ENCODE data around the gene RPL29. TPM values are rescaled to one million over a fixed set of nuclear protein-coding genes. Genes with fewer than 3 reads are reported as not detected.

The RPL29 gene
- total and polyA plus RNA-seq, 2 of the 4 experiments (the other 2 are of a cell fraction) = 2,081 to 2,126 TPM

DNA sequence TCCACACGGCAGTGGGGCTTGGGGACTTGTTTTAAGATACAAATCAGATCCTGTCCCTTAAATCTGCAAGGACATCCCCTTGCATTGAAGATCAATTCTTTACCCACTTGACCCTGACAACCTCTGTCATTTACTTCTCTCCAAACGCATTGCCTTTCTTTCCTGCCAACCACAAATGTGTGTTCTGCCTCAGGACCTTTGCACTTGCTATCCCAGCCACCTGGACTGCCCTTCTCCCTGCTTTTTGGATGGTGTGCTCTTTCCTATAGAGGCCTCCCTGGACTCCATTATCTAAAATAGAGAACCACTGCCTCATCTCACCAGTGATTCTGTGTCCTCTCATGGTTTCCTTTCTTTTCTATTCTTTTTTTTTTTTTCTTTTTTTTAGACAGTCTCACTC, 1.5 kb upstream of the RPL29 start:
- intact Hi-C loops (cut with micrococcal nuclease) (loop anchor here (5.0 kb wide), 1 partner anchor 200 kb away; the partner anchor contains the start of gene ALAS1), dilution Hi-C loops (cut with HindIII; ENCODE audit: low sequenced_read_pairs, unreplicated experiment) (no loop called here), in situ Hi-C loops (cut with MboI; ENCODE audit: low sequenced_read_pairs) (no loop called here)
- no peaks in the 10 kb centered on the region for H3K27me3 ChIP-seq (ENCODE audit: control insufficient read depth, insufficient read depth, low read length)
- DNase-seq (no peak), ATAC-seq (ENCODE audit: low read depth) (no peak)
- no peak overlapping the region for H2BK5ac ChIP-seq (ENCODE audit: low read depth, low read length, poor library complexity, severe bottlenecking)
- H4K5ac ChIP-seq (ENCODE audit: low read depth, low read length) = no peak overlapping the region
- no peak overlapping the region for H2AK9ac ChIP-seq (replicated peaks; ENCODE audit: low read depth, low read length, poor library complexity)
- no peak overlapping the region for H3K23ac ChIP-seq (ENCODE audit: low read depth, low read length)
- ChIA-PET CTCF (no interaction called here), POLR2A (ENCODE audit: unreplicated experiment) (interaction anchor here (0.5 kb wide), 1 partner anchor 54 kb away, joined by 3 read pairs; no protein-coding TSS in a partner anchor)
- no peak overlapping the region for H3K18ac ChIP-seq (ENCODE audit: low read depth, low read length)
- no TSS peak for BruUV-seq (replicated peaks)
- H3K9ac ChIP-seq (ENCODE audit: low read depth, low read length) = no peak overlapping the region
- no peak overlapping the region for H4K8ac ChIP-seq (ENCODE audit: low read depth in 2 of 2, low read length in 2 of 2)
- peaks cover 5% of the 10 kb centered on the region for H3K4me1 ChIP-seq (ENCODE audit: control insufficient read depth, insufficient read depth, low read length)
- no peak overlapping the region for H3K4me2 ChIP-seq (ENCODE audit: low read depth, low read length)
- peaks cover 3% of the 10 kb centered on the region for H3K9me1 ChIP-seq (ENCODE audit: insufficient read depth, low read length)
- 43% methylated on average over 1 of the region's 2 CpGs; no CpG with 5 or more reads in 1 of the 2 experiments for WGBS, 2 experiments (ENCODE audit: extremely low coverage in 2 of 2, insufficient read length in 1 of 2)
- no peak overlapping the region for H3K56ac ChIP-seq (ENCODE audit: extremely low read depth, insufficient read depth, low read length)
- peaks cover 17 to 28% of the 10 kb centered on the region in 2 experiments; a peak in 3 of 4 replicates for H3K79me1 ChIP-seq (ENCODE audit: low read depth in 1 of 2, low read length in 2 of 2)
- TF ChIP-seq MAZ (IDR thresholded peaks at IDR 0.05; ENCODE audit: borderline replicate concordance, low read depth, low read length) (no peak), BHLHE40 (IDR thresholded peaks at IDR 0.05; ENCODE audit: low read depth, low read length) (no peak), CHD1 (IDR thresholded peaks at IDR 0.05; ENCODE audit: low read depth, low read length) (no peak), RAD21 (IDR thresholded peaks at IDR 0.05; ENCODE audit: low read length) (no peak), CEBPB (IDR thresholded peaks at IDR 0.05; ENCODE audit: low read depth, low read length) (no peak), RCOR1 (IDR thresholded peaks at IDR 0.05; ENCODE audit: insufficient replicate concordance, low read length) (no peak), POLR2A (IDR thresholded peaks at IDR 0.05; ENCODE audit: low read depth, low read length) (no peak), FOS (IDR thresholded peaks at IDR 0.05; ENCODE audit: low read depth, low read length) (no peak), RFX5 (IDR thresholded peaks at IDR 0.05; ENCODE audit: low read depth, low read length) (no peak), SMC3 (IDR thresholded peaks at IDR 0.05; ENCODE audit: low read depth, low read length) (no peak), NFE2L2 (IDR thresholded peaks at IDR 0.05; ENCODE audit: low read depth, low read length) (no peak), MXI1 (IDR thresholded peaks at IDR 0.05; ENCODE audit: borderline replicate concordance, low read depth, low read length) (no peak), MAFK (IDR thresholded peaks at IDR 0.05; ENCODE audit: low read depth, low read length) (no peak)
- TF ChIP-seq, protein P1, sequence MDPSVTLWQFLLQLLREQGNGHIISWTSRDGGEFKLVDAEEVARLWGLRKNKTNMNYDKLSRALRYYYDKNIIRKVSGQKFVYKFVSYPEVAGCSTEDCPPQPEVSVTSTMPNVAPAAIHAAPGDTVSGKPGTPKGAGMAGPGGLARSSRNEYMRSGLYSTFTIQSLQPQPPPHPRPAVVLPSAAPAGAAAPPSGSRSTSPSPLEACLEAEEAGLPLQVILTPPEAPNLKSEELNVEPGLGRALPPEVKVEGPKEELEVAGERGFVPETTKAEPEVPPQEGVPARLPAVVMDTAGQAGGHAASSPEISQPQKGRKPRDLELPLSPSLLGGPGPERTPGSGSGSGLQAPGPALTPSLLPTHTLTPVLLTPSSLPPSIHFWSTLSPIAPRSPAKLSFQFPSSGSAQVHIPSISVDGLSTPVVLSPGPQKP (IDR thresholded peaks at IDR 0.05; ENCODE audit: borderline replicate concordance, low read depth, low read length) = no peak
- TF ChIP-seq, protein P2, sequence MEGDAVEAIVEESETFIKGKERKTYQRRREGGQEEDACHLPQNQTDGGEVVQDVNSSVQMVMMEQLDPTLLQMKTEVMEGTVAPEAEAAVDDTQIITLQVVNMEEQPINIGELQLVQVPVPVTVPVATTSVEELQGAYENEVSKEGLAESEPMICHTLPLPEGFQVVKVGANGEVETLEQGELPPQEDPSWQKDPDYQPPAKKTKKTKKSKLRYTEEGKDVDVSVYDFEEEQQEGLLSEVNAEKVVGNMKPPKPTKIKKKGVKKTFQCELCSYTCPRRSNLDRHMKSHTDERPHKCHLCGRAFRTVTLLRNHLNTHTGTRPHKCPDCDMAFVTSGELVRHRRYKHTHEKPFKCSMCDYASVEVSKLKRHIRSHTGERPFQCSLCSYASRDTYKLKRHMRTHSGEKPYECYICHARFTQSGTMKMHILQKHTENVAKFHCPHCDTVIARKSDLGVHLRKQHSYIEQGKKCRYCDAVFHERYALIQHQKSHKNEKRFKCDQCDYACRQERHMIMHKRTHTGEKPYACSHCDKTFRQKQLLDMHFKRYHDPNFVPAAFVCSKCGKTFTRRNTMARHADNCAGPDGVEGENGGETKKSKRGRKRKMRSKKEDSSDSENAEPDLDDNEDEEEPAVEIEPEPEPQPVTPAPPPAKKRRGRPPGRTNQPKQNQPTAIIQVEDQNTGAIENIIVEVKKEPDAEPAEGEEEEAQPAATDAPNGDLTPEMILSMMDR (conservative IDR thresholded peaks at IDR 0.05; ENCODE audit: low read depth, low read length) = no peak
- peaks cover 15% of the 10 kb centered on the region; the same call in 1 of the 2 replicates for H4K20me1 ChIP-seq (ENCODE audit: insufficient read depth, low read length)
- H2BK120ac ChIP-seq (ENCODE audit: low read depth, low read length) = no peak overlapping the region
- H3K27ac ChIP-seq (ENCODE audit: insufficient read depth, low read length) = no peak overlapping the region
- H2AFZ ChIP-seq (replicated peaks; ENCODE audit: low read length, poor library complexity) = no peak overlapping the region
- H2AK5ac ChIP-seq (ENCODE audit: low read depth, low read length) = no peak overlapping the region
- H2BK15ac ChIP-seq (ENCODE audit: low read depth, low read length) = no peak overlapping the region
- no peaks in the 10 kb centered on the region for H3K9me3 ChIP-seq (ENCODE audit: control insufficient read depth, insufficient read depth, low read length)
- no peak overlapping the region for H4K91ac ChIP-seq (ENCODE audit: insufficient read depth, low read depth, low read length)
- no peak overlapping the region for H2BK20ac ChIP-seq (ENCODE audit: low read depth, low read length)
- H3K36me3 ChIP-seq (ENCODE audit: control insufficient read depth, insufficient read depth, low read length) = peaks cover 21% of the 10 kb centered on the region
- H3K14ac ChIP-seq (replicated peaks; ENCODE audit: low read depth, low read length) = no peak overlapping the region
- H3K4ac ChIP-seq (ENCODE audit: low read depth, low read length) = no peak overlapping the region
- no peak overlapping the region for H3K4me3 ChIP-seq (ENCODE audit: insufficient read depth, low read depth, low read length)

Measured in IMR-90 (cell line).